SU-DHL-6 (cell line): ENCODE results near the gene TTC27.

Experiments used
- H2AFZ ChIP-seq: fragments of 200-600 bp; sonication (generic); 2 replicates; pipeline ENCODE4 v1.6.1; 2014; ENCODE audit warnings: low read depth, mild to moderate bottlenecking, moderate library complexity, mixed read lengths, antibody characterized with exemption, low read length; ENCODE audit not compliant: severe bottlenecking
- H3F3A ChIP-seq: fragments of 200-600 bp; shearing (Covaris generic); 2 replicates; pipeline ENCODE4 v1.6.0; 2016; ENCODE audit warnings: antibody characterized with exemption, mild to moderate bottlenecking; ENCODE audit not compliant: insufficient read depth
- H3K27ac ChIP-seq: fragments of 200-600 bp; sonication (generic); 2 replicates; pipeline ENCODE4 v1.5.1; 2016; ENCODE audit warnings: low read depth, mild to moderate bottlenecking, low read length, moderate library complexity, mixed read lengths
- H3K27me3 ChIP-seq: fragments of 200-600 bp; sonication (generic), shearing (Covaris generic); 2 replicates; pipeline ENCODE4 v1.6.0; 2014; ENCODE audit warnings: mild to moderate bottlenecking, low read length
- H3K36me3 ChIP-seq: fragments of 200-600 bp; sonication (generic); 2 replicates; pipeline ENCODE4 v1.6.1; 2014; ENCODE audit warnings: mild to moderate bottlenecking, low read length, mixed read lengths
- H3K4me2 ChIP-seq: fragments of 300-600, 200-600 bp; shearing (Covaris generic), sonication (generic); 2 replicates; pipeline ENCODE4 v1.6.0; 2014; ENCODE audit warnings: low read length, low read depth, mild to moderate bottlenecking; ENCODE audit not compliant: poor library complexity, severe bottlenecking
- H3K4me3 ChIP-seq: fragments of 200-600 bp; sonication (generic); 2 replicates; pipeline ENCODE4 v1.5.1; 2014; ENCODE audit warnings: antibody characterized with exemption, low read length, mild to moderate bottlenecking, mixed read lengths; ENCODE audit not compliant: insufficient read depth, poor library complexity, severe bottlenecking
- H3K79me2 ChIP-seq: fragments of 200-600 bp; sonication (generic); 2 replicates; pipeline ENCODE4 v1.6.1; 2014; ENCODE audit warnings: mild to moderate bottlenecking, low read length, moderate library complexity; ENCODE audit not compliant: insufficient read depth
- H3K9ac ChIP-seq: fragments of 200-600 bp; sonication (generic); 2 replicates; pipeline ENCODE4 v1.7.0; 2014; ENCODE audit warnings: mild to moderate bottlenecking, low read length
- H3K9me2 ChIP-seq: fragments of 200-600 bp; sonication (generic); replicated peaks from 2 replicates; pipeline ENCODE4 v1.6.1; 2014; ENCODE audit warnings: low read length; ENCODE audit not compliant: insufficient read depth
- H3K9me3 ChIP-seq: fragments of 200-600 bp; sonication (generic); 2 replicates; pipeline ENCODE4 v1.6.1; 2014; ENCODE audit warnings: low read length, mixed read lengths; ENCODE audit not compliant: insufficient read depth
- H4K20me1 ChIP-seq: fragments of 200-600 bp; sonication (generic); 2 replicates; pipeline ENCODE4 v1.6.1; 2014; ENCODE audit warnings: low read depth, mild to moderate bottlenecking, antibody characterized with exemption, low read length, moderate library complexity, mixed read lengths
- CTCF ChIP-seq: fragments of 200-600 bp; sonication (generic); IDR thresholded peaks from one replicate; pipeline ENCODE4 v1.5.1; 2017; ENCODE audit warnings: antibody characterized with exemption, mild to moderate bottlenecking, low read length, moderate library complexity; ENCODE audit not compliant: insufficient read depth, poor library complexity, severe bottlenecking
- EZH2phosphoT487 ChIP-seq: fragments of 200-600 bp; sonication (generic), shearing (Covaris generic); conservative IDR thresholded peaks from 2 replicates; pipeline ENCODE4 v1.6.1; 2018; ENCODE audit warnings: mild to moderate bottlenecking, antibody characterized with exemption, low read length, moderate library complexity, mixed read lengths

Gene TTC27

GRCh38 chr2:32856891-32857290 lies 229.0 kb downstream of the TTC27 start:
- Histone ChIP-seq H3K27me3 (no peaks in the 10 kb centered on the region), H3K36me3 (no peaks in the 10 kb centered on the region), H2AFZ (no peak overlapping the region), H3K9me2 (no peaks in the 10 kb centered on the region), H3K9ac (no peak overlapping the region), H3K4me2 (no peak overlapping the region), H3F3A (no peaks in the 10 kb centered on the region), H3K27ac (no peak overlapping the region), H3K9me3 (no peaks in the 10 kb centered on the region), H4K20me1 (no peaks in the 10 kb centered on the region), H3K79me2 (no peaks in the 10 kb centered on the region), H3K4me3 (no peak overlapping the region)
- TF ChIP-seq CTCF: no peak
- TF ChIP-seq EZH2phosphoT487: no peak

- no peak overlapping the region for H2AFZ ChIP-seq
- H3K4me2 ChIP-seq: no peak overlapping the region
- no peaks in the 10 kb centered on the region for H3K9me3 ChIP-seq
- H3K27ac ChIP-seq: no peak overlapping the region
- no peaks in the 10 kb centered on the region for H3F3A ChIP-seq
- H3K36me3 ChIP-seq: no peaks in the 10 kb centered on the region
- no peak overlapping the region for H3K4me3 ChIP-seq
- H3K9me2 ChIP-seq: no peaks in the 10 kb centered on the region
- H4K20me1 ChIP-seq: no peaks in the 10 kb centered on the region
- TF ChIP-seq CTCF: no peak
- H3K9ac ChIP-seq: no peak overlapping the region
- no peaks in the 10 kb centered on the region for H3K79me2 ChIP-seq
- H3K27me3 ChIP-seq: no peaks in the 10 kb centered on the region
Measured at GRCh38 chr2:32858713-32859112, 230.9 kb downstream of the TTC27 start.

- no peak for TF ChIP-seq EZH2phosphoT487
- no peak for TF ChIP-seq CTCF
- Histone ChIP-seq H3K9me2 (no peaks in the 10 kb centered on the region), H3K36me3 (no peaks in the 10 kb centered on the region), H3K9ac (no peak overlapping the region), H3F3A (no peaks in the 10 kb centered on the region), H3K79me2 (no peaks in the 10 kb centered on the region), H4K20me1 (no peaks in the 10 kb centered on the region), H3K27me3 (no peaks in the 10 kb centered on the region), H2AFZ (no peak overlapping the region), H3K4me3 (no peak overlapping the region), H3K9me3 (no peaks in the 10 kb centered on the region), H3K4me2 (no peak overlapping the region), H3K27ac (no peak overlapping the region)
Measured at GRCh38 chr2:32860385-32860784, 232.5 kb downstream of the TTC27 start.
